ENCODE data around the gene MCF2L.

- no peak for TF ChIP-seq USF1 (IDR thresholded peaks at IDR 0.05; ENCODE audit: borderline replicate concordance, extremely low read length, insufficient read depth, low read depth, low read length)
- TF ChIP-seq TCF7 (IDR thresholded peaks at IDR 0.05; ENCODE audit: borderline replicate concordance): no peak
- TF ChIP-seq CTCF (IDR thresholded peaks at IDR 0.05 in 2 of 3, conservative IDR thresholded peaks at IDR 0.05 in 1 of 3; ENCODE audit: control insufficient read depth in 2 of 3, extremely low read depth in 1 of 3, insufficient read depth in 1 of 3, low read depth in 3 of 3, low read length in 3 of 3): no peak
- no peak for TF ChIP-seq EZH2 (IDR thresholded peaks at IDR 0.05; ENCODE audit: borderline replicate concordance, control insufficient read depth, low read depth, low read length)
- no peak for TF ChIP-seq EGR1 (IDR thresholded peaks at IDR 0.05; ENCODE audit: borderline replicate concordance in 1 of 2, low read depth in 2 of 2, low read length in 2 of 2)
- TF ChIP-seq NFIC (IDR thresholded peaks at IDR 0.05; ENCODE audit: low read depth, low read length): no peak
- no peak for TF ChIP-seq E2F4 (IDR thresholded peaks at IDR 0.05; ENCODE audit: low read depth, low read length)
- no peak for TF ChIP-seq ZNF274 (IDR thresholded peaks at IDR 0.05; ENCODE audit: insufficient read depth, insufficient read length)
- TF ChIP-seq EP300 (IDR thresholded peaks at IDR 0.05; ENCODE audit: borderline replicate concordance in 1 of 2, control insufficient read depth in 1 of 2, low read depth in 2 of 2, low read length in 2 of 2): no peak
- no peak for TF ChIP-seq DPF2 (IDR thresholded peaks at IDR 0.05)
These were observed 122.3 kb downstream of the MCF2L start for GRCh38 chr13:113091211-113091771.
